Activated CD4-positive, alpha-beta T cell treated with anti-CD3 and anti-CD28 coated beads for 24 hours (primary cell): ENCODE data around the gene PCCA.

Experiments used
- DNase-seq, 2 donors: peaks; one replicate each; pipeline ENCODE4 v3.0.0-alpha.2; 2020; ENCODE audit warnings: low read depth in 2 of 2

PCCA gene

DNA sequence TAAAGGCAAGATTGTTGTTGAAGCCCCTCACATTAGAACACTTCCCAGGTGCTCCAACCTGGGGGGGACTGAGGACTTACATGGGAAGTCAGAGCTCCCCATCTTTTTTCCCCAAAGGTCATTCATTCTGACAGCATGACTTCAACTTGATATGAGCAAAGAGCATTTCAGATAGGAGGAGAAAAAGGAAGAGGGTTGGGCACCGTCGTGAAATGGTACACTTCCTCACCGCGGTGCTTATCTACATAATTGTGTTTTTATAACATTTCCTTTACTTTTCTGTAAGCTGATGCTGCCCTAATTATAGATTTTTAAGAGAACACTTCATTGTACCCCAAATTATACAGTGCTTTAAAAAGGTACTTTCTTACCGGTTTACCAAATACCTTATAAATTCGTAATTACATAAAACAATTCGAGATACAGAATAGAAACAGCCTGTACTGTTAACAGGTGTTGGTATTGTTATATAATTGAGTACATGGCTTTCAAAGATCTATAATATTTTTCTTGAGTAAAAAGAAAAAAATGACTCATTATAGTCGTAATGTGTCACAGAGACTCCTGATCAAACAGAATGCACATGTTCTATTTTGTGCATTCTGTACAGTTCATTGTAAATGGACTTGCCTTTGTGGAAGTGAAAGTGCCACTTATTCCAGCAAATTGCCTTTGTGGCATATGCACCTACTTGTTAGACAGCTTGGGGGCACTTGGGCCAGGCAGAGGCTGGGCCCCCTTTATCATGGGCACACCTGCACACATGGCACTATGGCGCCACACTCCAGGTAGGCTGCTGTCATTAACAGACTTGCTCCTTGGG, 417.9 kb downstream of the PCCA start:
- no peak for DNase-seq

DNA sequence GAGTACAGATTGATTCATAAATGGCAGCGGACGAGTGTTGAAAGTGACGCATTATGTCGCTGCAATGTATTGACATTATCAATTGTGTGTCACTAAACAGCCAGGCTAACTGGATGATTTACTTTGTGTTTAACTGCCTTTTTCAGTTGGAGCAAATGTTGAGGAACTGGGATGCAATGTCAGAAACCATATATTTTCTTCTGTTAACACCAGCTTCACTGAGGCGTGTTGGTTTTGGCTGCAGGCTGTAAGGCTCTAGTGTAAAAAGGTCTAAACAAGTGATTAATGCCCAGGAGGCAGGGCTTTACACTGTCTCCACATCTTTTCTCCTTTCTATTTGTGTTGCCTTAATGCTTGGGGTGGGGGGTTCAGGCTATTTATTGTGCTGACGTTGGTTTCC, 419.6 kb downstream of the PCCA start:
- DNase-seq = no peak

DNA sequence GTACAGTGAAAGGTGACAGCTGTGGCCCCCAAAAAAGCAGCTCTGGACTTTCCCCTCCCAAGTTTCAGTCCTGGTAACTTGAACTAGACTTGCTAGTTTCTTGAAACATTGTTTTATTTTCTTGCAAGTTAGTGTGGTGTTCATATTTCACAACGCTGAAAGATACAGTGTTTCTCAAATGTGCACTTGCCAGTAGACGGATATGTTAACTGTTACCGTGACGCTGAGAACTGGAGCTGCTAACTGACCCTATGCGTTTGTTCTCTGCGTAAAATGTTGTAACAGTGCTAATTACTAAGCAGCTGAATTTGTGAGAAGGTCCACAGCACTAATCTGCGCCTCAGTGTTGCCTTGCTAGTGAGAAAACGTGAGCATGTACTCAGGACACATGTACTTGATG, 420.1 kb downstream of the PCCA start:
- DNase-seq = no peak

- no peak for DNase-seq
Measured at GRCh38 chr13:100510208-100510957, 421.5 kb downstream of the PCCA start.

DNA sequence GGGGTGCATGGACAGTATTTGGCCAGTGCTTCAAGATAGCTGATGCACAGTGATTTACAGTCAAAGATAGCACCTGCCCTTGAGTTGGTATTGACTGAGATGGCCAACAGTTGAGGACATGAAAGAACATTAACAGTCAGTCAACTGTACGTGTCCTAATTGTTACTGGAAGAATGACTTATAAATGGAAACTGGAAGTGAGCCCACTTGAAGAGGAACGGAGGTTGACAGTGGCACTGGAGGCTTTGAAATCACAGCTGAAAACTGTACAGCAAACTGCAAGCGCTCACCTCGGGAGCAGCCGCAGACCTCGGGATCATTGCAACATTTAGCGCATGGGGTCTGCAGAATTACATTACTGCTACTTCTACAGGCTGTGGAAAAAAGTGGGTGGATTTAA, 422.6 kb downstream of the PCCA start:
- DNase-seq = no peak

- no peak for DNase-seq
Measured at GRCh38 chr13:100512422-100512821, 423.5 kb downstream of the PCCA start.

DNA sequence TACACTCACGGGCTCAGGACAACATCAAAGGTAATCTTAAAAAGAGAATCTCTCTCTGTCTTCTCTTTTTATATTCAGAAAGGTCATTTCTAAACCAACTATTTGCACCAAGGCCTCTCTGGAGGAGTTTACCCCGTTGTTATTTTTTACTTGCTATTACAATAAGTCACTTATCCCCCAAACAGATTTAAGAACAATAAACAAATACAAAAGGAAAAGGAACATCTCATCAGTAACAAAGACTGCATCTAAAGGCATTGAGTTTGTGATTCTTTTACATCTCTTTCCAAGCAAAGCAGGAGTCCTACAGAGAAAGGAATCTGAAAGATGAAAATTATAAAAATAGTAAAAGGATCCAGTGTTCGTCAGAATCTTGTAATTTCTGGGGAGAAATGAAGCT, 424.3 kb downstream of the PCCA start:
- no peak for DNase-seq

DNA sequence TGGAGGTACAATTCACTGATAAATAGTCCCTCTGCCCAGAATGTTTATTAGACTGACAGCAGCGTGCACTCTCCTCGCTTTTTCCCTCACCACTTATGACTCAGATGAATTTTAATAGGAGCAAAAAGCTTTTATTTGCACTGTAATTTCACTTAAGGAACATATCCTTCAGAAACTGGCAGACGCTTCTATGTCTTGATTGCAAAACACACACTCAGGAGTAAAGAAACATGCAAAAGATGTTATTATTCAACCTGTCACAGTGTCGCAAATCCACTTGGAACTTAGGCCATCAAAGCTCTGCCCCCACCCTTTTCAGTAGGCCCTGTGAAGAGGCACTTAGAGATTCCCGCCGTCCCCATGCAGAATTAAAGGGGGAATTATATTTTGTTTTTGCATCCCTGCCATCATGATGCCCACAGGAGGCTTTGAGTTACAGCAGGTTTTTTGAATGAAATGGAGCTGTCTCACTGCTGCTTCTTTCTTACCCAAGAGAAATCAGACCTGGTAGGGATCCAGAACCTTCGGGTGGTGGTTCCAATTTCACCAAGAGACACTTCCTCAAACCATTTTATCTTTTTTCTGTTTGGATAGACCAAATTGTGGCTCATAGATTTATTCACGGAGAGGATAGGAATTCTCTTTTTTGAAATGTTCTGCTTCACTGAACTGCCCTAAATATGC, 425.2 kb downstream of the PCCA start:
- DNase-seq = no peak

- DNase-seq = peak; percentile 59 to 61
Measured at GRCh38 chr13:100514788-100515409, 426.0 kb downstream of the PCCA start.

DNA sequence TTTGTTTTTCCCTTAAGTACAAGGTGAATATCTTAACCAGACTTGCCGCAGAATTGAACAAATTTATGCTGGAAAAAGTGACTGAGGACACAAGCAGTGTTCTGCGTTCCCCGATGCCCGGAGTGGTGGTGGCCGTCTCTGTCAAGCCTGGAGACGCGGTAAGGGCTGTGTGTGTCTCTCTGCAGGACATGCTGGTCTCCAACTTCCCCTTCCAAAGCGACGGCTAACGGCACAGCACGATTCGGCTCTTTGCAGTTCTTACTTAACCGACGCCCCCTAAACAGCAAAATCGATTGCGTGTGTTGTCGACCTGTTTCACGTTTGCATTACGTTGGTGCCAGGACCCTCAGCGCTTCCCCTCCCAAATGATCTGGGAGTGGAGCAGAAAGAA, 426.5 kb downstream of the PCCA start:
- no peak for DNase-seq

DNA sequence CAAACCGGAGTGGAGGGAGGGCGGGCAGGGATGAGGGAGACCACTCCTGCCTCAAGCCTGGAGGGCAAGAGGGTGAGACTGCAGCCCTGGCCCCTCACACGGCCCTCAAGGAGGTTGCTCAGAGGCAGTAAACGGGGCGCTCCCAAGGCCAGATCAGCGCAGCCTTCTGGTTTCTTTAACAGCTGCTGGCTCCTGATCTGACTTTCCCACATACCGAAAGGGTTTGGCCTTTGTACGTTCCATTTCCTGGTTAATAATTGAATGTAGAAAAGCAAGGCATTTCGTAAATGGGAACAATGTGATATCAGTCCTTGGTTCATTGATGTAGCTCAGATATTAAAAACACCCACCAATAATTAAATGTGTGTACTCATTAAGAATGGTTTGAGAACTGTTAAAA, 428.2 kb downstream of the PCCA start:
- no peak for DNase-seq

- no peak for DNase-seq
Measured at GRCh38 chr13:100517728-100518127, 428.8 kb downstream of the PCCA start.

GRCh38 chr13:100518394-100519062, 429.6 kb downstream of the PCCA start:
- DNase-seq = no peak

- no peak for DNase-seq
Measured at GRCh38 chr13:100519626-100520025, 430.7 kb downstream of the PCCA start.

- no peak for DNase-seq
Measured at GRCh38 chr13:100520936-100521850, 432.3 kb downstream of the PCCA start.

DNA sequence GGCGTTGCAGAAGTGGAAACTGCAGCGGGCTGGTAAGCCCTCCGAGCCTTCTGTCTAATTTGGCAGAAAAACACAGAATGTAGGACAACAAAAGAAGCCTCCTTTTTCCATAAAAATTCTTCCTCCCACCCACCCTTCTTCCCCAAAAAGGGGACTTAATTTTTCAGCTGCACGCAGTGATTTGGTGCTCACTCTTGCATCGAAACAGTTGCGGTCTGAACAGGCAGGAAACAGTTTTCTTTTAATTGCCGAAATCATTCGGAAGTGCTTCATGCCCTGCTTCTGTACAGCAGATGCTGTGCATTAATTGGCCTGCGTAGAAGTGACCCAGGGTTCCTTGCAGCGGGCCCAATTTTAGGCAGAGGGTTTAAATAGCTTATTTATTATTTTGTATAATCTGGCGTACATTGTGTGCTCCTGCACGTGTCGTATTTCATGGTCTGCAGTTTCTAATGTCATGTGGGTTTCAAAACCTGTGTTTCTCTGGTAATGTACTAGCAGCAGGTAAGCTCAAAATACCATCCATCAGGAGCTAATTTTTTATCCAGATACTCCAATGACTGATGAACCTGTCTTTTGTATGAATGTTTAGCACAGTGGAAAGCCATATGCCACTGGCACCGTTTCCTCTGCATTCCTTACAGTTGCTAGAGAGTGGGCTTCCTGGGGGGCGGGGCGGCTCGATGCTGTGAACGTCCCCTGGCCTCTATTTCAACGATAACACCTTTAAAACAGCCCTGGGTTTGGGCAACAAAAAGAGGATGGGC, 433.1 kb downstream of the PCCA start:
- no peak for DNase-seq

DNA sequence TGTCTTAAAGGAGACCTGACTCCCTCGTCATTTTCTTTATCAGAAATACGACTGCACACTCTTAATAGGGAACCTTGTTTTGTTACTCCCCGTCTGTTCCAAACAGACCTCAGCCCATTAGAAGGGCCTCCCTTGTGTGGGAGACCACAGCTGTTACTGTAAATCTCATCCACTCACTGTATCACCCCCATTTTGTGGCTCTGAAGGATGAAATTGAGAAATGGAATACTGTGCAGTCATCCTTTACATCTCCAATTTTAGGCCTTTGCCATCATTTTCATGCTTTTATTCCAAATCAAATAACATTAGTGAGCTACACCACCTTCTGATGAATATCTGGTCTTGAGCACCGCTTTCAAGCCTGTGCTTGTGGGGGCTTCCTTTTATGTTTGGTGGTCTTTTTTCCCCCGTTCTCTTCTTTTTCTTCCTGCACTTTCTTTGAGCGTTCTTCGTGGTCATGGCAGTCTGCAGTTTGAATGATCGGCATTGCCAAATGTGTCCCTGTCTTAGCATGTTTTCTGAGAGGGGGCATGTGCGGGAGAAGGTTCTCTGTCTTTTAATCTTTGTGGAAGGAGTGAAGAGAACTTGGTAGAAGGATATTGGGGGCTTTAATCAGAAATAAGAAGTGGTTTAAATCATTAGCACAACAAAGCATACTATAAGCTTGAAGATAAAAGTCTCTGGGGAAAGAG, 433.9 kb downstream of the PCCA start:
- no peak for DNase-seq

- DNase-seq = no peak
Measured at GRCh38 chr13:100523411-100523810, 434.5 kb downstream of the PCCA start.

DNA sequence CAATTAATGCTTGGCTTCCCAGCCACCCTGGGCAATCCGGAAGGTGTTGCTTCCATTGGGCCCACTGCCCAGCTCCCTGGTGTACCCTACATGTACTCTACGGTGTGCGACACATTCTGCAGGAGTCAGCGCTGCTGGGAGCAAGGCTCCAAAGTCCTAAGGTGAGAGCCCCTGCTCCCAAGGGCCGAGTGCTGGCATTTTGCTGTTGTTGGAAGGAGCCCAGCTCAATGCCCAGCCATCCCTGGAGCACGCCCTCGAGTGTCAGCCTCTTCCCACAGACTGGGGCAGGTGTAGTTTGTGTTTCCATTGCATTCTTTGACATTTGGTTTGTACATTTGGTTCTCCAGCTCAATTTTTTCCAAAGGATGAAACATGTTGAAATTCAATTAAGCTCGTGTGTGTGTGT, 435.1 kb downstream of the PCCA start:
- no peak for DNase-seq
